ENCODE results near the gene AFAP1L1. TPM values are rescaled to one million over a fixed set of nuclear protein-coding genes. Genes with fewer than 3 reads are reported as not detected.

The AFAP1L1 gene
- total and polyA plus RNA-seq, 9 of the 15 experiments (the other 6 are each of a cell fraction or from before 2014, with no cell fraction given): 0.01 to 0.12 (median 0.03) TPM; not detected in 4

DNA sequence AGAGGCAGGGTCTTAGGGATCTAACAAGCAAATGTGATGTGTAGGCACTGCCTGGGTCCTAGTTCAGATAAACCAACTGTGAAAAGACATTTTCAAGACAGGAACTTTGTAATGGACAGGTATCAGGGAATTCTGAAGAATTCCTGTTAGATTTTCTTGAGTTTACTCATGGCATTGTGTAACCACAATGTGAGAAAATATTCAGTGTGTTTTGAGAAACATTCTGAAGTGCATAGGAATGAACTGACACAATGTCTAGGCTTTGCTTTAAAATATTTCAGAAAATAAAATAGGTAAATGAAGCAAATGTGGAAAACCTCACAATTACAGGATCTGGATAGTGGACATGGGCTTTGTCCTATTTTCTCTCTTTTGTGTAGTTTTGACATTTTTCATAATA, 15.2 kb upstream of the AFAP1L1 start:
- ChIA-PET CTCF (ENCODE audit: low intra/inter-chr PET ratio) (no interaction called here), POLR2A (interaction anchor here (1.0 kb wide), 1 partner anchor 16 kb away, joined by 3 read pairs; no protein-coding TSS in a partner anchor)
- FAIRE-seq: no peak
- 0 out of 2 replicates have a peak, but pooled peaks cover 4% of the 10 kb centered on the region for H4K20me1 ChIP-seq (replicated peaks; ENCODE audit: control insufficient read depth, insufficient read depth, low read length)
- no peaks in the 10 kb centered on the region; a peak in 1 of 5 replicates for H3K4me1 ChIP-seq (replicated peaks in 1 of 2; ENCODE audit: control insufficient read depth in 2 of 2, insufficient read depth in 2 of 2, low read length in 2 of 2)
- ATAC-seq: no peak
- no peak overlapping the region for H3K4me3 ChIP-seq
- no peak overlapping the region for H2AFZ ChIP-seq (ENCODE audit: low read depth, low read length)
- H3K4me2 ChIP-seq (ENCODE audit: insufficient read depth, low read length): no peak overlapping the region
- intact Hi-C loops (cut with micrococcal nuclease) (no loop called here), in situ Hi-C loops (cut with MboI) (loop anchor here (25.0 kb wide), 1 partner anchor 819 kb away; no protein-coding TSS in a partner anchor)
- peaks cover 4 to 12% of the 10 kb centered on the region in 2 experiments; a peak in 1 of 5 replicates for H3K27me3 ChIP-seq (ENCODE audit: control insufficient read depth in 2 of 2, insufficient read depth in 2 of 2, low read length in 2 of 2)
- DNase-seq (ENCODE audit: extremely low read depth in 1 of 4, low spot score in 3 of 4): no peak
- no TSS peak for BruUV-seq (replicated peaks)
- no peak overlapping the region for H3K27ac ChIP-seq (ENCODE audit: extremely low read depth, low read depth, low read length)
- no peaks in the 10 kb centered on the region for H3K9me3 ChIP-seq (replicated peaks; ENCODE audit: control insufficient read depth, insufficient read depth, low read depth, low read length)
- H3K9ac ChIP-seq (ENCODE audit: insufficient read depth in 1 of 2, low read depth in 2 of 2, low read length in 2 of 2): no peak overlapping the region
- H3K79me2 ChIP-seq (ENCODE audit: control insufficient read depth, insufficient read depth, low read length): no peaks in the 10 kb centered on the region
- no peaks in the 10 kb centered on the region for H3K9me1 ChIP-seq (ENCODE audit: control insufficient read depth, insufficient read depth, low read length)
- H3K36me3 ChIP-seq (ENCODE audit: control insufficient read depth, insufficient read depth, low read length): no peaks in the 10 kb centered on the region
- TF ChIP-seq, protein P1, sequence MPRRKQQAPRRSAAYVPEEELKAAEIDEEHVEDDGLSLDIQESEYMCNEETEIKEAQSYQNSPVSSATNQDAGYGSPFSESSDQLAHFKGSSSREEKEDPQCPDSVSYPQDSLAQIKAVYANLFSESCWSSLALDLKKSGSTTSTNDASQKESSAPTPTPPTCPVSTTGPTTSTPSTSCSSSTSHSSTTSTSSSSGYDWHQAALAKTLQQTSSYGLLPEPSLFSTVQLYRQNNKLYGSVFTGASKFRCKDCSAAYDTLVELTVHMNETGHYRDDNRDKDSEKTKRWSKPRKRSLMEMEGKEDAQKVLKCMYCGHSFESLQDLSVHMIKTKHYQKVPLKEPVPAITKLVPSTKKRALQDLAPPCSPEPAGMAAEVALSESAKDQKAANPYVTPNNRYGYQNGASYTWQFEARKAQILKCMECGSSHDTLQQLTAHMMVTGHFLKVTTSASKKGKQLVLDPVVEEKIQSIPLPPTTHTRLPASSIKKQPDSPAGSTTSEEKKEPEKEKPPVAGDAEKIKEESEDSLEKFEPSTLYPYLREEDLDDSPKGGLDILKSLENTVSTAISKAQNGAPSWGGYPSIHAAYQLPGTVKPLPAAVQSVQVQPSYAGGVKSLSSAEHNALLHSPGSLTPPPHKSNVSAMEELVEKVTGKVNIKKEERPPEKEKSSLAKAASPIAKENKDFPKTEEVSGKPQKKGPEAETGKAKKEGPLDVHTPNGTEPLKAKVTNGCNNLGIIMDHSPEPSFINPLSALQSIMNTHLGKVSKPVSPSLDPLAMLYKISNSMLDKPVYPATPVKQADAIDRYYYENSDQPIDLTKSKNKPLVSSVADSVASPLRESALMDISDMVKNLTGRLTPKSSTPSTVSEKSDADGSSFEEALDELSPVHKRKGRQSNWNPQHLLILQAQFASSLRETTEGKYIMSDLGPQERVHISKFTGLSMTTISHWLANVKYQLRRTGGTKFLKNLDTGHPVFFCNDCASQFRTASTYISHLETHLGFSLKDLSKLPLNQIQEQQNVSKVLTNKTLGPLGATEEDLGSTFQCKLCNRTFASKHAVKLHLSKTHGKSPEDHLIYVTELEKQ (CRISPR knock-in tag; IDR thresholded peaks at IDR 0.05): no peak
- TF ChIP-seq ZNF717 (CRISPR knock-in tag; IDR thresholded peaks at IDR 0.05) (no peak), NFIC (IDR thresholded peaks at IDR 0.05) (no peak), MAFG (tag; conservative IDR thresholded peaks at IDR 0.05) (no peak), ZNF551 (CRISPR knock-in tag; IDR thresholded peaks at IDR 0.05) (no peak)
- TF ChIP-seq, protein P2, sequence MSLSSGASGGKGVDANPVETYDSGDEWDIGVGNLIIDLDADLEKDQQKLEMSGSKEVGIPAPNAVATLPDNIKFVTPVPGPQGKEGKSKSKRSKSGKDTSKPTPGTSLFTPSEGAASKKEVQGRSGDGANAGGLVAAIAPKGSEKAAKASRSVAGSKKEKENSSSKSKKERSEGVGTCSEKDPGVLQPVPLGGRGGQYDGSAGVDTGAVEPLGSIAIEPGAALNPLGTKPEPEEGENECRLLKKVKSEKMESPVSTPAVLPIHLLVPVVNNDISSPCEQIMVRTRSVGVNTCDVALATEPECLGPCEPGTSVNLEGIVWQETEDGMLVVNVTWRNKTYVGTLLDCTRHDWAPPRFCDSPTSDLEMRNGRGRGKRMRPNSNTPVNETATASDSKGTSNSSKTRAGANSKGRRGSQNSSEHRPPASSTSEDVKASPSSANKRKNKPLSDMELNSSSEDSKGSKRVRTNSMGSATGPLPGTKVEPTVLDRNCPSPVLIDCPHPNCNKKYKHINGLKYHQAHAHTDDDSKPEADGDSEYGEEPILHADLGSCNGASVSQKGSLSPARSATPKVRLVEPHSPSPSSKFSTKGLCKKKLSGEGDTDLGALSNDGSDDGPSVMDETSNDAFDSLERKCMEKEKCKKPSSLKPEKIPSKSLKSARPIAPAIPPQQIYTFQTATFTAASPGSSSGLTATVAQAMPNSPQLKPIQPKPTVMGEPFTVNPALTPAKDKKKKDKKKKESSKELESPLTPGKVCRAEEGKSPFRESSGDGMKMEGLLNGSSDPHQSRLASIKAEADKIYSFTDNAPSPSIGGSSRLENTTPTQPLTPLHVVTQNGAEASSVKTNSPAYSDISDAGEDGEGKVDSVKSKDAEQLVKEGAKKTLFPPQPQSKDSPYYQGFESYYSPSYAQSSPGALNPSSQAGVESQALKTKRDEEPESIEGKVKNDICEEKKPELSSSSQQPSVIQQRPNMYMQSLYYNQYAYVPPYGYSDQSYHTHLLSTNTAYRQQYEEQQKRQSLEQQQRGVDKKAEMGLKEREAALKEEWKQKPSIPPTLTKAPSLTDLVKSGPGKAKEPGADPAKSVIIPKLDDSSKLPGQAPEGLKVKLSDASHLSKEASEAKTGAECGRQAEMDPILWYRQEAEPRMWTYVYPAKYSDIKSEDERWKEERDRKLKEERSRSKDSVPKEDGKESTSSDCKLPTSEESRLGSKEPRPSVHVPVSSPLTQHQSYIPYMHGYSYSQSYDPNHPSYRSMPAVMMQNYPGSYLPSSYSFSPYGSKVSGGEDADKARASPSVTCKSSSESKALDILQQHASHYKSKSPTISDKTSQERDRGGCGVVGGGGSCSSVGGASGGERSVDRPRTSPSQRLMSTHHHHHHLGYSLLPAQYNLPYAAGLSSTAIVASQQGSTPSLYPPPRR (CRISPR knock-in tag; IDR thresholded peaks at IDR 0.05; ENCODE audit: borderline replicate concordance): no peak
- TF ChIP-seq, protein P3, sequence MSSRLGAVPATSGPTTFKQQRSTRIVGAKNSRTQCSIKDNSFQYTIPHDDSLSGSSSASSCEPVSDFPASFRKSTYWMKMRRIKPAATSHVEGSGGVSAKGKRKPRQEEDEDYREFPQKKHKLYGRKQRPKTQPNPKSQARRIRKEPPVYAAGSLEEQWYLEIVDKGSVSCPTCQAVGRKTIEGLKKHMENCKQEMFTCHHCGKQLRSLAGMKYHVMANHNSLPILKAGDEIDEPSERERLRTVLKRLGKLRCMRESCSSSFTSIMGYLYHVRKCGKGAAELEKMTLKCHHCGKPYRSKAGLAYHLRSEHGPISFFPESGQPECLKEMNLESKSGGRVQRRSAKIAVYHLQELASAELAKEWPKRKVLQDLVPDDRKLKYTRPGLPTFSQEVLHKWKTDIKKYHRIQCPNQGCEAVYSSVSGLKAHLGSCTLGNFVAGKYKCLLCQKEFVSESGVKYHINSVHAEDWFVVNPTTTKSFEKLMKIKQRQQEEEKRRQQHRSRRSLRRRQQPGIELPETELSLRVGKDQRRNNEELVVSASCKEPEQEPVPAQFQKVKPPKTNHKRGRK (tag; IDR thresholded peaks at IDR 0.05): no peak
- TF ChIP-seq, protein P4, sequence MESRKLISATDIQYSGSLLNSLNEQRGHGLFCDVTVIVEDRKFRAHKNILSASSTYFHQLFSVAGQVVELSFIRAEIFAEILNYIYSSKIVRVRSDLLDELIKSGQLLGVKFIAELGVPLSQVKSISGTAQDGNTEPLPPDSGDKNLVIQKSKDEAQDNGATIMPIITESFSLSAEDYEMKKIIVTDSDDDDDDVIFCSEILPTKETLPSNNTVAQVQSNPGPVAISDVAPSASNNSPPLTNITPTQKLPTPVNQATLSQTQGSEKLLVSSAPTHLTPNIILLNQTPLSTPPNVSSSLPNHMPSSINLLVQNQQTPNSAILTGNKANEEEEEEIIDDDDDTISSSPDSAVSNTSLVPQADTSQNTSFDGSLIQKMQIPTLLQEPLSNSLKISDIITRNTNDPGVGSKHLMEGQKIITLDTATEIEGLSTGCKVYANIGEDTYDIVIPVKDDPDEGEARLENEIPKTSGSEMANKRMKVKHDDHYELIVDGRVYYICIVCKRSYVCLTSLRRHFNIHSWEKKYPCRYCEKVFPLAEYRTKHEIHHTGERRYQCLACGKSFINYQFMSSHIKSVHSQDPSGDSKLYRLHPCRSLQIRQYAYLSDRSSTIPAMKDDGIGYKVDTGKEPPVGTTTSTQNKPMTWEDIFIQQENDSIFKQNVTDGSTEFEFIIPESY (CRISPR knock-in tag; IDR thresholded peaks at IDR 0.05): no peak

All from K562 (cell line).